Suprapubic skin (tissue), 3 donors: Measurements from ENCODE around the gene CCDC136.

Experiments
- POLR2A ChIP-seq, 2 donors: fragments of 450-650 bp; IDR thresholded peaks; one replicate each; pipeline ENCODE4 v1.6.1; 2017; ENCODE audit warnings: antibody characterized with exemption in 2 of 2, mild to moderate bottlenecking in 2 of 2, moderate library complexity in 2 of 2
- TF ChIP-seq, protein P1 (sequence below), 2 donors: fragments of 200-600 bp in 1 of 2; fragments of 450-650 bp in 1 of 2; sonication (generic) in 1 of 2; IDR thresholded peaks; one replicate each; pipeline ENCODE4 v1.5.1; 2016 to 2019; ENCODE audit warnings: antibody characterized with exemption in 2 of 2, mild to moderate bottlenecking in 1 of 2, moderate library complexity in 1 of 2

DNA sequence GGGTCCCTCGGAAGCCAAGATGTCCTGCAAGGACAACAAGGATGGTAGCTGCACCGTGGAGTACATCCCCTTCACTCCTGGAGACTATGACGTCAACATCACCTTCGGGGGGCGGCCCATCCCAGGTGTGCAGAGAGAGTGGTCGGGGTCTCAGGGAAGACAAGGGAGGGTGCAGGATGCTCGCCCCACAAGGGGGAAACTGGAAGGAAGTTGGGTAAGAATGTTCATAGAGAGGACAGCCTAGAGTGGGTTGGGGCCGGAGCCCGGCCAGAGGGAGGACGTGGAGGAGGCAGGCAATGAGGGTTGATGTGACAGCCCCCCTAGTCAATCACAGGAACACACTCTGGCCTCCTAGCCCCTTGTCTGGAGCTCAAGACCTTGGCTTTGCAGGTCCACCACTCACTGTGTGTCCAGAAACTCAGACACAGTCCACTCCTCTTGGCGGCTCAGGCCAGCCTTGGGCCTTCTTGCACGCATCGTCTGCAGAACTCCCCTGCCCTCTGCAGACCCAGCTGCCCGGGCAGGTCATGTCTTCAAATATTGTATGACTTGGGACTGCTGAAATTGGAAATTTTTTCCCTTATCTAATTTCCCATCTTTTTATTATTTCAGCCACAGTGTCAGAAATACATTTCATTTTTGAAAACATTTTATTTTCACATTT, 55.1 kb downstream of the CCDC136 start:
- TF ChIP-seq, protein P1, sequence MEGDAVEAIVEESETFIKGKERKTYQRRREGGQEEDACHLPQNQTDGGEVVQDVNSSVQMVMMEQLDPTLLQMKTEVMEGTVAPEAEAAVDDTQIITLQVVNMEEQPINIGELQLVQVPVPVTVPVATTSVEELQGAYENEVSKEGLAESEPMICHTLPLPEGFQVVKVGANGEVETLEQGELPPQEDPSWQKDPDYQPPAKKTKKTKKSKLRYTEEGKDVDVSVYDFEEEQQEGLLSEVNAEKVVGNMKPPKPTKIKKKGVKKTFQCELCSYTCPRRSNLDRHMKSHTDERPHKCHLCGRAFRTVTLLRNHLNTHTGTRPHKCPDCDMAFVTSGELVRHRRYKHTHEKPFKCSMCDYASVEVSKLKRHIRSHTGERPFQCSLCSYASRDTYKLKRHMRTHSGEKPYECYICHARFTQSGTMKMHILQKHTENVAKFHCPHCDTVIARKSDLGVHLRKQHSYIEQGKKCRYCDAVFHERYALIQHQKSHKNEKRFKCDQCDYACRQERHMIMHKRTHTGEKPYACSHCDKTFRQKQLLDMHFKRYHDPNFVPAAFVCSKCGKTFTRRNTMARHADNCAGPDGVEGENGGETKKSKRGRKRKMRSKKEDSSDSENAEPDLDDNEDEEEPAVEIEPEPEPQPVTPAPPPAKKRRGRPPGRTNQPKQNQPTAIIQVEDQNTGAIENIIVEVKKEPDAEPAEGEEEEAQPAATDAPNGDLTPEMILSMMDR (IDR thresholded peaks at IDR 0.05) = no peak
- TF ChIP-seq POLR2A (IDR thresholded peaks at IDR 0.05) = no peak
